HEK293 (cell line): ENCODE data around the gene KRT76.
"Not testable (repeated sequence)": the region's sequence is repeated elsewhere in the genome, so short reads cannot be mapped to it uniquely, and the experiment has no call there.

Experiments used
- CTCF ChIA-PET: fragments of 350-600 bp; formaldehyde crosslinking; extraction: SDS; loops from one replicate; lab custom pipeline; 2021; ENCODE audit warnings: antibody characterized with exemption; lab: Yijun Ruan, JAX
- POLR2A ChIA-PET: fragments of 300-600 bp; formaldehyde crosslinking; extraction: SDS; loops from one replicate; lab custom pipeline; 2020; ENCODE audit warnings: antibody characterized with exemption, inconsistent platforms; lab: Yijun Ruan, JAX
- H3K27ac ChIP-seq: fragments of 200-500 bp; sonication (Bioruptor generic); 2 replicates; pipeline ENCODE4 v1.5.1; 2014; ENCODE audit warnings: low read depth, low read length, control low read depth, inconsistent platforms; ENCODE audit errors: extremely low read depth
- H3K36me3 ChIP-seq, 2 experiments: fragments of 200-500 bp in 1 of 2; sonication (Bioruptor generic) in 1 of 2; 1 replicate in 1 of 2; 2 replicates in 1 of 2; pipeline ENCODE4 v1.5.1; 2014 to 2017; ENCODE audit warnings: inconsistent platforms in 2 of 2, low read length in 2 of 2; ENCODE audit not compliant: control insufficient read depth in 2 of 2, insufficient read depth in 1 of 2
- H3K4me1 ChIP-seq: fragments of 200-500 bp; sonication (Bioruptor generic); 2 replicates; pipeline ENCODE4 v1.5.1; 2014; ENCODE audit warnings: mild to moderate bottlenecking, low read length, inconsistent platforms; ENCODE audit not compliant: control insufficient read depth, insufficient read depth
- H3K4me3 ChIP-seq: 2 replicates; pipeline ENCODE4 v1.5.1; 2011; ENCODE audit warnings: low read depth, mild to moderate bottlenecking, control low read depth, low read length, moderate library complexity
- H3K9me3 ChIP-seq: fragments of 200-500 bp; sonication (Bioruptor generic); 2 replicates; pipeline ENCODE4 v1.5.1; 2014; ENCODE audit warnings: low read depth, low read length, inconsistent platforms; ENCODE audit not compliant: control insufficient read depth, insufficient read depth
- IKZF3 ChIP-seq: fragments of 450-650 bp; IDR thresholded peaks from 2 replicates; pipeline ENCODE4 v1.5.0; 2018; ENCODE audit warnings: missing biosample characterization, mild to moderate bottlenecking, missing genetic modification characterization, moderate library complexity
- KLF1 ChIP-seq: fragments of 450-650 bp; formaldehyde crosslinking; IDR thresholded peaks from 2 replicates; pipeline ENCODE4 v1.5.1; 2016; ENCODE audit warnings: missing biosample characterization, missing genetic modification characterization
- REPIN1 ChIP-seq: fragments of 450-650 bp; formaldehyde crosslinking; IDR thresholded peaks from 2 replicates; pipeline ENCODE4 v1.5.1; 2017; ENCODE audit warnings: missing biosample characterization, missing genetic modification characterization, low read depth
- ZNF155 ChIP-seq: fragments of 450-650 bp; formaldehyde crosslinking; IDR thresholded peaks from 2 replicates; pipeline ENCODE4 v1.5.1; 2016; ENCODE audit warnings: missing biosample characterization, missing genetic modification characterization
- ZNF202 ChIP-seq: fragments of 450-650 bp; formaldehyde crosslinking; IDR thresholded peaks from 2 replicates; pipeline ENCODE4 v1.5.1; 2016; ENCODE audit warnings: missing biosample characterization, missing genetic modification characterization, borderline replicate concordance
- ZNF214 ChIP-seq: fragments of 450-650 bp; formaldehyde crosslinking; IDR thresholded peaks from 2 replicates; pipeline ENCODE4 v1.5.1; 2017; ENCODE audit warnings: missing biosample characterization, mild to moderate bottlenecking, missing genetic modification characterization, borderline replicate concordance
- ZNF248 ChIP-seq: fragments of 450-650 bp; formaldehyde crosslinking; IDR thresholded peaks from 2 replicates; pipeline ENCODE4 v1.5.1; 2017; ENCODE audit warnings: missing biosample characterization, missing genetic modification characterization
- ZNF302 ChIP-seq: fragments of 450-650 bp; formaldehyde crosslinking; IDR thresholded peaks from 2 replicates; pipeline ENCODE4 v1.5.1; 2016; ENCODE audit warnings: missing biosample characterization, missing genetic modification characterization, low read depth
- ZNF335 ChIP-seq: fragments of 450-650 bp; formaldehyde crosslinking; conservative IDR thresholded peaks from 2 replicates; pipeline ENCODE4 v1.5.1; 2016; ENCODE audit warnings: missing biosample characterization, missing genetic modification characterization
- ZNF555 ChIP-seq: fragments of 450-650 bp; formaldehyde crosslinking; conservative IDR thresholded peaks from 2 replicates; pipeline ENCODE4 v1.5.1; 2017; ENCODE audit warnings: missing biosample characterization, mild to moderate bottlenecking, missing genetic modification characterization, inconsistent platforms
- ZNF558 ChIP-seq: fragments of 450-650 bp; formaldehyde crosslinking; IDR thresholded peaks from 2 replicates; pipeline ENCODE4 v1.5.1; 2016; ENCODE audit warnings: missing biosample characterization, missing genetic modification characterization
- ZNF621 ChIP-seq: fragments of 450-650 bp; formaldehyde crosslinking; IDR thresholded peaks from 2 replicates; pipeline ENCODE4 v1.5.1; 2017; ENCODE audit warnings: missing biosample characterization, missing genetic modification characterization
- ZNF629 ChIP-seq: fragments of 450-650 bp; formaldehyde crosslinking; IDR thresholded peaks from 2 replicates; pipeline ENCODE4 v1.5.1; 2017; ENCODE audit warnings: missing biosample characterization, missing genetic modification characterization
- ZNF76 ChIP-seq: fragments of 450-650 bp; formaldehyde crosslinking; IDR thresholded peaks from 2 replicates; pipeline ENCODE4; 2016; ENCODE audit warnings: low read depth, missing biosample characterization, missing genetic modification characterization, borderline replicate concordance
- ZNF768 ChIP-seq: fragments of 450-650 bp; formaldehyde crosslinking; IDR thresholded peaks from 2 replicates; pipeline ENCODE4 v1.5.1; 2018; ENCODE audit warnings: missing biosample characterization, mild to moderate bottlenecking, missing genetic modification characterization
- ZXDB ChIP-seq: fragments of 450-650 bp; formaldehyde crosslinking; IDR thresholded peaks from 2 replicates; pipeline ENCODE4 v1.5.1; 2016; ENCODE audit warnings: missing biosample characterization, missing genetic modification characterization
- TF ChIP-seq, protein P1 (sequence below): fragments of 450-650 bp; formaldehyde crosslinking; IDR thresholded peaks from 2 replicates; pipeline ENCODE4 v1.5.1; 2016; ENCODE audit warnings: missing biosample characterization, missing genetic modification characterization
- TF ChIP-seq, protein P2 (sequence below): fragments of 450-650 bp; formaldehyde crosslinking; IDR thresholded peaks from 2 replicates; pipeline ENCODE4 v1.5.1; 2016; ENCODE audit warnings: missing biosample characterization, missing genetic modification characterization
- TF ChIP-seq, protein P3 (sequence below): fragments of 450-650 bp; formaldehyde crosslinking; IDR thresholded peaks from 2 replicates; pipeline ENCODE4 v1.5.1; 2017; ENCODE audit warnings: missing biosample characterization, missing genetic modification characterization
- TF ChIP-seq, protein P4 (sequence below): fragments of 450-650 bp; formaldehyde crosslinking; IDR thresholded peaks from 2 replicates; pipeline ENCODE4 v1.5.1; 2016; ENCODE audit warnings: missing biosample characterization, missing genetic modification characterization

Gene KRT76

DNA sequence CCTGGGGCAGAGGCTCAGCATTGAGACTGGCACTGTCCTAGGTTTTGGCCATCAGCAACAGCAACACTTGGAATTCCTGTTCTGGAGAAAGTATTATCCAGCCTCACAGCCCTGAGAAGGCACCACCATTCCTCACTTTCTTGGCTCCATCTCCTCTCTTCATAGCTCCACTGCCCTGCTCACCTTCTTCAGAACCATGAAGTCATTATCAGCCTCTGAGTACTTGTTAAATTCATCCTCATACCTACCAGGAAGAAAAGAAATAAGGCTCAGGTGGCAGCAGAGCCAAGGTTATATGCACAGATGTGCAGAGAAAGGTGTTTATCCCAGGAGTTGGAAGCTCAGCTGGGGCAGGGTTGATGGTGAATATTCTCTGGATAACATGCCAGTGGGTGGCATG is 25.4 kb downstream of the KRT76 start:
- ChIA-PET POLR2A (no interaction called here), CTCF (interaction anchor here (0.6 to 0.7 kb wide), 2 partner anchors 120 to 425 kb away, joined by 3 read pairs; no protein-coding TSS in a partner anchor)
- TF ChIP-seq, protein P1, sequence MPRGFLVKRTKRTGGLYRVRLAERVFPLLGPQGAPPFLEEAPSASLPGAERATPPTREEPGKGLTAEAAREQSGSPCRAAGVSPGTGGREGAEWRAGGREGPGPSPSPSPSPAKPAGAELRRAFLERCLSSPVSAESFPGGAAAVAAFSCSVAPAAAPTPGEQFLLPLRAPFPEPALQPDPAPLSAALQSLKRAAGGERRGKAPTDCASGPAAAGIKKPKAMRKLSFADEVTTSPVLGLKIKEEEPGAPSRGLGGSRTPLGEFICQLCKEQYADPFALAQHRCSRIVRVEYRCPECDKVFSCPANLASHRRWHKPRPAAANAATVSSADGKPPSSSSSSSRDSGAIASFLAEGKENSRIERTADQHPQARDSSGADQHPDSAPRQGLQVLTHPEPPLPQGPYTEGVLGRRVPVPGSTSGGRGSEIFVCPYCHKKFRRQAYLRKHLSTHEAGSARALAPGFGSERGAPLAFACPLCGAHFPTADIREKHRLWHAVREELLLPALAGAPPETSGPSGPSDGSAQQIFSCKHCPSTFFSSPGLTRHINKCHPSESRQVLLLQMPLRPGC (tag by site-specific recombination) = no peak
- TF ChIP-seq, protein P2, sequence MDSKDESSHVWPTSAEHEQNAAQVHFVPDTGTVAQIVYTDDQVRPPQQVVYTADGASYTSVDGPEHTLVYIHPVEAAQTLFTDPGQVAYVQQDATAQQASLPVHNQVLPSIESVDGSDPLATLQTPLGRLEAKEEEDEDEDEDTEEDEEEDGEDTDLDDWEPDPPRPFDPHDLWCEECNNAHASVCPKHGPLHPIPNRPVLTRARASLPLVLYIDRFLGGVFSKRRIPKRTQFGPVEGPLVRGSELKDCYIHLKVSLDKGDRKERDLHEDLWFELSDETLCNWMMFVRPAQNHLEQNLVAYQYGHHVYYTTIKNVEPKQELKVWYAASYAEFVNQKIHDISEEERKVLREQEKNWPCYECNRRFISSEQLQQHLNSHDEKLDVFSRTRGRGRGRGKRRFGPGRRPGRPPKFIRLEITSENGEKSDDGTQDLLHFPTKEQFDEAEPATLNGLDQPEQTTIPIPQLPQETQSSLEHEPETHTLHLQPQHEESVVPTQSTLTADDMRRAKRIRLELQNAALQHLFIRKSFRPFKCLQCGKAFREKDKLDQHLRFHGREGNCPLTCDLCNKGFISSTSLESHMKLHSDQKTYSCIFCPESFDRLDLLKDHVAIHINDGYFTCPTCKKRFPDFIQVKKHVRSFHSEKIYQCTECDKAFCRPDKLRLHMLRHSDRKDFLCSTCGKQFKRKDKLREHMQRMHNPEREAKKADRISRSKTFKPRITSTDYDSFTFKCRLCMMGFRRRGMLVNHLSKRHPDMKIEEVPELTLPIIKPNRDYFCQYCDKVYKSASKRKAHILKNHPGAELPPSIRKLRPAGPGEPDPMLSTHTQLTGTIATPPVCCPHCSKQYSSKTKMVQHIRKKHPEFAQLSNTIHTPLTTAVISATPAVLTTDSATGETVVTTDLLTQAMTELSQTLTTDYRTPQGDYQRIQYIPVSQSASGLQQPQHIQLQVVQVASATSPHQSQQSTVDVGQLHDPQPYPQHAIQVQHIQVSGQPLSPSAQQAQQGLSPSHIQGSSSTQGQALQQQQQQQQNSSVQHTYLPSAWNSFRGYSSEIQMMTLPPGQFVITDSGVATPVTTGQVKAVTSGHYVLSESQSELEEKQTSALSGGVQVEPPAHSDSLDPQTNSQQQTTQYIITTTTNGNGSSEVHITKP = no peak
- no peak for TF ChIP-seq ZNF558 (tag by site-specific recombination)
- TF ChIP-seq ZNF76 (tag by site-specific recombination) = no peak
- H3K9me3 ChIP-seq = no peaks in the 10 kb centered on the region
- H3K4me3 ChIP-seq = no peak overlapping the region
- no peak overlapping the region for H3K27ac ChIP-seq
- peaks cover 8% of the 10 kb centered on the region; the same call in 1 of the 2 replicates for H3K4me1 ChIP-seq
- no peaks in the 10 kb centered on the region for H3K36me3 ChIP-seq

DNA sequence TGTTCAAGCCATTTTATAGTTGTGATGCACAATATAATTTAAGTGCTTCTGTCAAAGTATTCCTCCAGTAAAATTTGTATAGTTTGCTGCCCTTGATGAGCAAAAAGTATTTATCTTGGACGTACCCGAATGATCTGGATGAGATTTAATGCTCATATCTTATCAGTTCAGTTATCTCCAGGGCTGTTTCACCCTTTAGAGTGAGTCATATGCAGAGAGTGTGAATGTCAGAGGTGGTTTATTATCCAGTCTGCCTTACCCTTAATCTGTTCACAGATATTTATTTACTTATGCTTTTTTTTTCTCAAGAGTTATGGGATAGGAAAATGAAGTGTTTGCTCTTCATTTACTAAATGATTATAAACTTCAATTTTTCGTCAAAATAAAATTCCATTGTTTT is 26.6 kb downstream of the KRT76 start:
- POLR2A ChIA-PET, H3K9me3 ChIP-seq, H3K4me1 ChIP-seq, CTCF ChIA-PET, H3K36me3 ChIP-seq, H3K4me3 ChIP-seq, H3K27ac ChIP-seq: not testable (repeated sequence)
- 0 out of 2 replicates have a peak, but pooled peaks have one; percentile 15 for TF ChIP-seq ZNF629 (tag by site-specific recombination)
- peak; percentile 44; the same call in 1 of the 2 replicates for TF ChIP-seq ZXDB (tag by site-specific recombination)

DNA sequence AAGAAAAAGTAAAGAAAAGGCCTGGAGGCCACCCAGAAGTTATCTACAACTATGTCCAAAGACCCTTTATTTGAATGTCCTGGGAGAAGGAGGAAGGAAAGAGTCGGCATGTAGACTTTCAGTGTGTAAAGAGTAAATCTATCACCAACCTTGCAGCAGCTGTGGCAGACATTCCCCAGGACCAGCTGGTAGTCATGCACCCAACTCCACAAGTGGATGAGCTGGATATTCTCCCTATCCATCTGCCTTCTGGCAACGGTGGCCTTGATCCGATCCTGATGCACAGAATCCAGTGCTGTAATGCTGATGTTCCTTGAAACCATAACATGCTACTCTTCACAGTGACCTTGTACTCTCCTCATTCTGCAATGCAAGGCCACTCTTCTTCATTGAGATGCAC is 27.3 kb downstream of the KRT76 start:
- TF ChIP-seq ZNF248 (tag by site-specific recombination) (no peak), REPIN1 (tag by site-specific recombination) (no peak), ZNF155 (tag by site-specific recombination) (no peak), ZNF335 (tag by site-specific recombination) (no peak)
- Histone ChIP-seq H3K27ac (no peak overlapping the region), H3K36me3 (no peaks in the 10 kb centered on the region), H3K9me3 (no peaks in the 10 kb centered on the region), H3K4me1 (peaks cover 8% of the 10 kb centered on the region; the same call in 1 of the 2 replicates), H3K4me3 (no peak overlapping the region)
- POLR2A ChIA-PET = no interaction called here
- CTCF ChIA-PET = no interaction called here

DNA sequence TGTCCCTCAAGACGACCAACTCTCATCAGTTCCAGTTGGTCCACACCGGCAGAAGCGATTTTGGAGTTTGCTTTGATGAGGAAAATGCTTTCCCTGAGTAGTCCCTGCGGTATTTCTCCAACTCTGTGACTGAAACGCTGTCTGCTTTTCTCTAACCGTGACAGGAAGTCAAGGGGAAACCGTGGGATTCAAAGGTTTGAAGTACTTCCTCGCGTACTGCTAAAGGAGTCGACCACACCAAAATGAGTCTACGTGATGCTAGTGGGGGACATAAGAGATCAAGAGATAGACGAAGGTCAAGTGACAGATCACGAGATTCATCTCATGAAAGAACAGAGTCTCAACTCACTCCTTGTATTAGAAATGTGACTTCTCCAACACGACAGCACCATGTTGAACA is 28.6 kb downstream of the KRT76 start:
- Histone ChIP-seq H3K9me3 (no peaks in the 10 kb centered on the region), H3K27ac (no peak overlapping the region), H3K36me3 (no peaks in the 10 kb centered on the region), H3K4me1 (peaks cover 8% of the 10 kb centered on the region; the same call in 1 of the 2 replicates), H3K4me3 (no peak overlapping the region)
- ChIA-PET POLR2A (no interaction called here), CTCF (no interaction called here)
- TF ChIP-seq ZNF555 (tag by site-specific recombination) (no peak), KLF1 (no peak), ZNF214 (tag by site-specific recombination) (no peak), ZNF302 (tag by site-specific recombination) (no peak), ZNF202 (tag by site-specific recombination) (no peak), ZNF335 (tag by site-specific recombination) (no peak), ZNF248 (tag by site-specific recombination) (no peak), IKZF3 (no peak), ZNF768 (tag by site-specific recombination) (no peak), ZNF621 (tag by site-specific recombination) (no peak)
- TF ChIP-seq, protein P3, sequence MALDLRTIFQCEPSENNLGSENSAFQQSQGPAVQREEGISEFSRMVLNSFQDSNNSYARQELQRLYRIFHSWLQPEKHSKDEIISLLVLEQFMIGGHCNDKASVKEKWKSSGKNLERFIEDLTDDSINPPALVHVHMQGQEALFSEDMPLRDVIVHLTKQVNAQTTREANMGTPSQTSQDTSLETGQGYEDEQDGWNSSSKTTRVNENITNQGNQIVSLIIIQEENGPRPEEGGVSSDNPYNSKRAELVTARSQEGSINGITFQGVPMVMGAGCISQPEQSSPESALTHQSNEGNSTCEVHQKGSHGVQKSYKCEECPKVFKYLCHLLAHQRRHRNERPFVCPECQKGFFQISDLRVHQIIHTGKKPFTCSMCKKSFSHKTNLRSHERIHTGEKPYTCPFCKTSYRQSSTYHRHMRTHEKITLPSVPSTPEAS (tag by site-specific recombination) = no peak
- TF ChIP-seq, protein P4, sequence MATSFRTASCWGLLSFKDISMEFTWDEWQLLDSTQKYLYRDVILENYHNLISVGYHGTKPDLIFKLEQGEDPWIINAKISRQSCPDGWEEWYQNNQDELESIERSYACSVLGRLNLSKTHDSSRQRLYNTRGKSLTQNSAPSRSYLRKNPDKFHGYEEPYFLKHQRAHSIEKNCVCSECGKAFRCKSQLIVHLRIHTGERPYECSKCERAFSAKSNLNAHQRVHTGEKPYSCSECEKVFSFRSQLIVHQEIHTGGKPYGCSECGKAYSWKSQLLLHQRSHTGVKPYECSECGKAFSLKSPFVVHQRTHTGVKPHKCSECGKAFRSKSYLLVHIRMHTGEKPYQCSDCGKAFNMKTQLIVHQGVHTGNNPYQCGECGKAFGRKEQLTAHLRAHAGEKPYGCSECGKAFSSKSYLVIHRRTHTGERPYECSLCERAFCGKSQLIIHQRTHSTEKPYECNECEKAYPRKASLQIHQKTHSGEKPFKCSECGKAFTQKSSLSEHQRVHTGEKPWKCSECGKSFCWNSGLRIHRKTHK (tag by site-specific recombination) = no peak
